Activated T-cell treated with anti-CD3 and anti-CD28 coated beads for 48 hours (primary cell): ENCODE data around the gene CDON.
A peak's percentile ranks its signal among the peaks of the same experiment; 100 is the strongest.

Source experiments
- DNase-seq: peaks from one replicate; pipeline ENCODE4 v3.0.0-alpha.2; 2020; ENCODE audit warnings: low read depth

CDON gene, protein sequence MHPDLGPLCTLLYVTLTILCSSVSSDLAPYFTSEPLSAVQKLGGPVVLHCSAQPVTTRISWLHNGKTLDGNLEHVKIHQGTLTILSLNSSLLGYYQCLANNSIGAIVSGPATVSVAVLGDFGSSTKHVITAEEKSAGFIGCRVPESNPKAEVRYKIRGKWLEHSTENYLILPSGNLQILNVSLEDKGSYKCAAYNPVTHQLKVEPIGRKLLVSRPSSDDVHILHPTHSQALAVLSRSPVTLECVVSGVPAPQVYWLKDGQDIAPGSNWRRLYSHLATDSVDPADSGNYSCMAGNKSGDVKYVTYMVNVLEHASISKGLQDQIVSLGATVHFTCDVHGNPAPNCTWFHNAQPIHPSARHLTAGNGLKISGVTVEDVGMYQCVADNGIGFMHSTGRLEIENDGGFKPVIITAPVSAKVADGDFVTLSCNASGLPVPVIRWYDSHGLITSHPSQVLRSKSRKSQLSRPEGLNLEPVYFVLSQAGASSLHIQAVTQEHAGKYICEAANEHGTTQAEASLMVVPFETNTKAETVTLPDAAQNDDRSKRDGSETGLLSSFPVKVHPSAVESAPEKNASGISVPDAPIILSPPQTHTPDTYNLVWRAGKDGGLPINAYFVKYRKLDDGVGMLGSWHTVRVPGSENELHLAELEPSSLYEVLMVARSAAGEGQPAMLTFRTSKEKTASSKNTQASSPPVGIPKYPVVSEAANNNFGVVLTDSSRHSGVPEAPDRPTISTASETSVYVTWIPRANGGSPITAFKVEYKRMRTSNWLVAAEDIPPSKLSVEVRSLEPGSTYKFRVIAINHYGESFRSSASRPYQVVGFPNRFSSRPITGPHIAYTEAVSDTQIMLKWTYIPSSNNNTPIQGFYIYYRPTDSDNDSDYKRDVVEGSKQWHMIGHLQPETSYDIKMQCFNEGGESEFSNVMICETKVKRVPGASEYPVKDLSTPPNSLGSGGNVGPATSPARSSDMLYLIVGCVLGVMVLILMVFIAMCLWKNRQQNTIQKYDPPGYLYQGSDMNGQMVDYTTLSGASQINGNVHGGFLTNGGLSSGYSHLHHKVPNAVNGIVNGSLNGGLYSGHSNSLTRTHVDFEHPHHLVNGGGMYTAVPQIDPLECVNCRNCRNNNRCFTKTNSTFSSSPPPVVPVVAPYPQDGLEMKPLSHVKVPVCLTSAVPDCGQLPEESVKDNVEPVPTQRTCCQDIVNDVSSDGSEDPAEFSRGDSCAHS (N-terminal part only)

DNA sequence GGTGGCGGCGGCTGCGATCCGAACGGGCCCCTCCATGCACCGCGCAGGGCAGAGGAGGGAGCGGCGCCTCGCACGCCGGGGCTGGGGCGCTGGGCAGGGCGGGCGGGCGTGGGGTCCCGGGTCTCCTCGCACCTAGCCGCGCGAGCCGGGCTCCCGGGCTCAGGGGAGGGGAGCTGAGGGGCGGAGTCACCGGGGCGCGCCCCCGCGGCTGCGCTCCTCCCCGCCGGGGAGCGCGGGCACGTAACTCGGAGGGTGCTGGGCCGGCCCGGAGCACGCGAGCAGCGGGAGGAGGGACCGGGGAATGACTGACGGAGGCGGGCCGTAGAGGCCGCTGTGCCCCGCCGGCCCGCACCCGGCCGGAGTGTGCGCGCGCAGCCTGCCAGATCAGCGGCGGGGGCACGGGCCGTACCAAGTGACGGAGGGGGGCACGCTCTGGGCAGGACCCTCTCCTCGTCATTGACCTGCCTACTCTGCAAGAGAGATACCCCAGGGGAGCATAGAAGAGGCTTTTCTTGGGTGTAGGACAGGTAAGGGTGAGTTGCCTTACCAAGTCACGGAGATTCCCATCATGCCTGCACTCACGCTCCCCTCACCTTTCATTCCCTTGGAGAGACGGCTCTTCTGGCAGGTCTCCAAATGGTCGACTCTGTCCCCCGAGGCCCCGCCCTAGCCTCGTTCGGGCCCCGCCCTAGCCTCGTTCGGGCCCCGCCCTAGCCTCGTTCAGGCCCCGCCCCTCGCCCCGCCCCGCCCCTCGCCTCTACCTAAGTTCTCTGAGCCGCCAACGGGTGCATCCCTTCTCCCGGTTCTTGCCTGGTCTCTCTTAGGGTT is at the start of gene CDON:
CDON (minus strand) TSS at position 188 of the 828 bp plus-strand sequence. CDS start 39,390 bp downstream, outside the sequence.
- DNase-seq: peak; percentile 90

DNA sequence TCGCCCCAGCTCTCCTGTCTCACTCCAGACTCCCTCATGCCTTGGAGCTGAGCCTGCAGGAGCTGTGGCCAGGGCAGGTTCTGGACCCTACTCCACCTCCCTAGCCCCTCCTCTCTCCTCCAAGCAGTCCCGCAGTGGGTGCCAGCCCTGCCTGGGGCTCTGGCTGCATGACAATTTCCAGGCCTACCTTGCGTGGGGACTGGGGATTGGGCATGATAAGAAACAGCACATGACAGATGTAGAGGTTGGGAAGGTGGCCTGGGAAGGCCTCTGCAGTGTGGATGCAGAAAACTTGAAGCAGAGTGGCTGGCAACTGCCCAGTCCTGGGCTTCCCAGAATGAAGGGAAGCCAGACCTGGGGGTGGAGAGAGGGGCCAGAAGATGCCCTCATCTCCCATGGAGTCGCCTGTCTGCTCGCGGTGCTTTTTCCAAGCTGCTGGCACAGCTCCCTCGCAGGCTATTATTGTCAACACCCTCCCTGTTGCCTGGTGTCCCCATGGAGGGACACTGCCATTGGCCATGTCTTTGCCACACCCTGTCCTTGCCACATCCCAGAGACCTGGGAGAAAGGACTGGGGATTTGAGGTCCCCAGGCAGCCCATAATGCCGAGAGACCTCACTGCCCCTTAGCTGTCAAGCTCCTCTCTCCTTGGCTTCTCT is 48.9 kb upstream of the CDON start:
- DNase-seq: no peak

DNA sequence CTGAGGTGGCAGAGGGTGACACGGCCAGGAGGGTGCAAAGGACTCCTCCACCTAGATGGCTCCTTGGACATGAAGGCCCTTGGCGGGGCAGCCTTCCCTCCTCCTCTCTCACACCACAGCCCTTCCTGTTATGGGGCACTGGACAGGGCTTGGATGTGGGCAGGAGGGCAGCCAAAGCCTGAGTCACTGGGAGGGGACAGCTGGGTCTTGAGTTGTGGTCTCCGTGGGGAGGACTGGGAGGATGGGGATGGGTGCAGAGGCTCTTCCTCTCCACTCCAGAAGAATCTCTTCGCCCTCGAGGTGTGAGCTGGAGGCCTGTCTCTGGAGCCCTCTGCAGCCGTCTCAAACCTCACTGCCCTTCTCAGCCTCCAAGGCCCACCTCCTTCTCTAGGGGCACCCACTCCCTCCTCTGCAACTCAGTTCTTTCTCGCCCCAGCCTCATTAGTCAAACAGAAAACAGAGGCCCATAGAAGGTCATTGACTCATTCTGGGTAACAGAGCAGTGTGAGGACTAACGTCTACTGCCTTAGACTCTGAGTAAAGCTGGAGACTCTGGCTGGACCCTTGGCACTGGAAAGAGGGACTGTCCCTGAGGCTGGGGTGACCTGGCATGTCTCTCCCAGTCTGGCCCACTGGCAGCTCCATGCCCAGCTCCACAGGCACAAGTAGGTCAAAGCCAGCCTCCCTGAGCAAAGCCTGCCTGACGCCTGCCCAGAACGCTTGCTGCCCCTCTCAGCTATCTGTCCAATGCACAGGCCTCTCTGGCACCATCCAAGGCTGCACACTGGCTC is 47.5 kb upstream of the CDON start:
- DNase-seq: no peak

DNA sequence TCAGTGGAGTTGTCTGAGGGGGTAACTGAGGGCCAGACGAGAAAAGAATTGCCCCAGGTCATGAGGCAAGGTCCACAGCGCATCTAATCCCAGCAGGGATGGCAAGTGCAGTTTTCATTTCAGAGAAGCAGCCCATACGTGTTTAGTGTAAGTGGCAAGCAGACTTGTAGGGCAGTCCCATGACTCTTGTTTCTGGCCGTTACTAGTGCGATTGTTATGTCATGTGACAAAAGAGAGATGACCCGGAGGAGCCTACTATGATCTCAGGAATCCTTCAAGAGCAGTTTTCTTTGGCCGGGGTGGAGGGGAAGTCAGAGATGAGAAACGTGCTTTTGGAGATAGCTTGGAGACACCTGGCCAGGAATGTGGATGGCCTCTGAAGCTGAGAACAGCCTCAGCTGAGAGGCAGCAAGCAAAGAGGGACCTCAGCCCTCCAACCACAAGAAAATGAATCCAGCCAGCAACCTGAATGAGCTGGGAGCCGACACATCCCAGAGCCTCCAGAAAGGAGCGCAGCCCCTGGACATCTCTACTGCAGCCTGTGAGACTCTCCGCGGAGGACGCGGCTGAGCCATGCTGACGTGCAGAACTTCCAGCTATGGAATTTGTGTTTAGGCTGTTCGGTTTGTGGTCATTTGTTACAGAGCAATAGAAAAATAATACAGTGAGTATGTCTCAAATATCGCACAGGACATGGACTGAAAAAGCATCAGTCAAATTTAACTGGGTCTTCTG is 44.1 kb upstream of the CDON start:
- DNase-seq: no peak

DNA sequence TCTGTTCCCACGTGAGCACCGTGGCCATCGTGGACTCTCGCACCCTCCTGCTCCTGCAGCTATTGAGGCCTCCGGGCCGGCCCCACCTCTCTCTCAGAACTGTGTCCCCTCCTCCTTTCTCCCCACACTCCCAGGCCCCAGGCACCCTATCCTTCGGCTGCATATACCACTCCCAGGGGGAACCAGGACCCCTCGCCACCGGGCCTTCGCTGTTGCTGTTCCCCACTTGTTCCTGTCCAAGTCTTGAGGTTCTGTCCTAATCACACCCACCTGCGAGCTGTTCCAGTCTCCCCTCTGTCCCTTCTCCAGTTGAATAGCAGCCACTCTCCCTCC is 43.0 kb upstream of the CDON start:
- no peak for DNase-seq

DNA sequence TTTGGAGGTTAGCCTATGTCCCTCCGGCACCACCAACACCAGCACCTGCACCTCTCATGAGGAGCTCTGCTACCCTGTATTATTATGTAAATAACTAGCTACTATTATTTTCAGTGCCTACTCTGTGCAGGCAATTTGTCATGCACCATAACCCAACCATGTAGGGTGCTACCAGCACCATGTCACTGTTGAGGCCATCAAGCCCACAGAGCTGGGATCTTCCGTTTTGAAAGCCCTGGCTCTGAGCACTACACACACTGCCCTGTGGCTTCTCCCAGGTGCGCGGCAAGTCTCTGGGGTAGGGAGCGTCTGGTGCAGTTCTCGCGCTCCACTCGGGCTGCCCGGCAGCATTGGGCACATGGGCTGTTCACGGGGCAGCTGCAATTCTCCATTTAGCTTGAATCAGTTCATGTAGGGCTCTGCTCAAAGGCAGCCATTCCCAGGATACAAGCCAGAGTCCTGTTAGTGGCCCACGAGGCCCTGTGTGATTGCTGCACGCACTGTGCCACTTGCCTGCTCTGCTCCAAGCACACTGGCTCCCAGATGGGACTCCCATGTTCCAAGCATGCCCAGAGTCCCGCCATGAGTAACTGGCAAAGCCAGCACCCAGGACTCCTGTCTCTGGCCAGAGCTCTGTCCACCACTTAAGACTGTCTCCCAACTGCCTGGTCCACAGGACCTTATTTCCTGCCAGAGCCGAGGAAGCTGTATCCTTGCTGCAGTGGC is 42.5 kb upstream of the CDON start:
- no peak for DNase-seq

DNA sequence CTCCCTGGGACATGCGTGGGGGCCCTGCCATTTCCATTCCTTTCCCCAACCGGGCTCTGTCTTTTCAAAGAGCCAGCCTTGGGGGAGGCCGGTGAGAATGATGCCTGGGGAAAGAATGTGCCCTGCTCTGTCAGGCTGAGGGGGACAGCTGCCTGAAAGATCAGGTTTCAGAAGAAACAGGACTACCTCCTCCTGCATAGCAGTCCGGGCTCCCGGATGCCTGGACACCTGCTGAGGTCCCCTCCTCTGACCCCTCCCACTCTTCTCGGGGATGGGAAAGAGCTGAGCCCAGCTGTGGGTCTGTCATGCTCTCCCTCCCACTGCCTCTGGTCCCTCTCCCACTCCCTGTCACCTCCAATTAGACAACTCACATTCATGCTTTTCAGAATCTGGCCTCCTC is 41.8 kb upstream of the CDON start:
- DNase-seq: no peak

DNA sequence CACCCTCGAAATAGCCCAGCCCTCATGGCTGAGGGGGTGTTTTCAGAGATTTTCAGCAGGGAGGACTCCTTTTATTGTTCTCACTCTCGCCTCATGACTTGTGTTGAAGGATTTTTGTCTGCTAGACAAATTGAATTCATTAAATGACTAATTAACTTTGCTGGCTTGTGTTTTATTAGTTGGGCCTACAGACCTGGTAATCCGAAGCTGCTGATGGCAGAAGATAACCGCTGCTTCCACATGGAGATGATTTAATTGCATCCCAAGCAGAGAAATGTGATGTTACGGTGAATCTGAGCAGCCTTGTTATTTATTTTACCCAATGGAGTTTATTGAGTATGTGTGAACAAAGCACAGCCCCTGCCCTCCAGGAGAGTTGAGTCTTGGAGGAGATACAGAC is 40.5 kb upstream of the CDON start:
- DNase-seq: no peak

DNA sequence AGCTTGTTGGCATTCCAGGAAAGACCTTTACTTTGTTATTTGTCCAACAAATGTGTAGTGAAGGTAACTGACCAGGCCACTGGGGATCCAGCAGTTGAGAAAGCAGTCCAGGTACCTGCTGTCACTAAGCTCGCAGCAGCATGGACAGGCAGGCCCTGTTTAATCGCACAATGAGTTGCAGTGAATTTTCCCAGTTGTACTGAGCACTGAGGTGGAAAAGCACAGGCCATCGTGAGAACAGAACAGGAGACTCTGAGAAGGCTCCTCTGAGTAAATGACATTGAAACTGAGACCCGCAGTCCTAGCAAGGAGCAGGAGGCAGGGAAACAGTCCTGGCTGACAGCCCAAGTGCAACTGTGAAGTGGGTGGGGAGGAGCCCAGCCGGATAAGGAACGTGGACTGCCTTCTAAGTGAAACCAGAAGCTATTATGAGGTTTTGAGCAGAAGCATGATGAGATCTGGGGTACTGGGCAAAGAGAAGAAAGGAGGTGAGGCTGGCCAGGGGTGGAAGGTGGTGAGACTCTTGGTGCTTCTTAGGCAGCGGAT is 39.8 kb upstream of the CDON start:
- no peak for DNase-seq

DNA sequence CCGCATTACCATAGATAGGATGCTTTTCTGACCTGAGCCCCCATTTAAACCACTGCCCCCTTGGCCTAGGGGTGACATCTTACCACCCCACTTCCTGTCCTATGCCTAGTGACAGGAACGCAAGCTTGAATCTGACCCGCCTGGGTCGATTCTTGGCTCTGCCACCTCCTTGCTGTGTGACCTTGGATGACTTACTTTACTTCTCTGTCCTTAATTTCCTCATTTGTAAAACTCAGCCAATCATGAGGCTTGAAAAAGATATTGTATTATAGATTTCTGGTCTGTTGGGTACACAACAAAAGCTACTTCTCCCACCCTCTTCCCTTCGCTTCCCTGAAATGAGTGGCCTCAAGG is 39.2 kb upstream of the CDON start:
- no peak for DNase-seq

DNA sequence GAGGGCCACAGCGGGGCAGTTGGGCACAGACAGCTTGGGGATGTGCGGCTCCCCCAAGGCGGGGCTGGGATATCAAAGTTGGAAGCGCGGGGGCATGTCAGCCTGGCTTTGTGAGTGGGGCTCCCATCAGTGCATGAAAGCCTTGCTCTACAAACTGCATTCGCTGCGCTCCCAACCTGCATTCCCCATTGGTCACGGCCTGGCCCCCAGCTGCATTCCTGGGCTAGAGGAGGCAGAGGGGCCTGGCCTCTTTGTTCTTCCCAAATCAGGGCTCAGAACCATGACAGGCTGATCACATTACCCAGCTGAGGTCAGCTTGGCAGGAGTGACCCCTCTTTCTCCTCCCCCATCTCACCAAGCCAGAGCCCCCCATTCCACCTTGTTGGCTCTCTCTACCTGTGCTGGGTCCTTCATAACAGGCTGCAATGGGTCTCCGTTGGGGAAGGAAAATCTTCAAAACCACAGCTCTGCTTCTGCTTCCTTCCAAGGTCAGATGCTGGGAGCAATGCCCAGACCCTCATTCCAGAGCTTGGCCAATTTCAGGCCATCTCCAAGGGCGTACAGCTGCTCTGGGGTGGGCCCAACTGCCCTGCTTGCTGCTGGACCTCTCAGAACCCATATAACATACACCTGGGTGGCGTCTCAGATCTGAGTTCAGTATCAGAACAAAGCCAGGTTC is 38.7 kb upstream of the CDON start:
- DNase-seq: no peak

DNA sequence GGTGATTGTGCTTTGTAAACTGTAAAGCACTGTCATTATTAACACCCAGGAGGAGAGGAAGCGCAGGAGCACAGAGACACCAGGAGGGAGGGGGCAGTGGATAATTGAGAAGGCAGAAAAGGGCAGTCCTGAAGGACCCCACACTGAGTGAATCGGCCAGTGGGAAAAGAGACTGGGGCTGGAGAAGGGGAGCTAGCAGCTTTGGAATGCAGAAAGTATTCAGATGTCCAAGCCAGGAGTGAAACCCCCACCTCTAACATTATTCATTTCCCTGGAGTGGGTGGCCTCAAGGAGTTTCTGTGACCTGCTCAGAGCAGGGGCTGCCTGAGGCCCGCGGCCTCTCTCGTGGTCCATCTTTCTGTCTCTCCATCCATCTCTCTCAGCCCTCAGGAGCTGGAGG is 38.0 kb upstream of the CDON start:
- DNase-seq: no peak

DNA sequence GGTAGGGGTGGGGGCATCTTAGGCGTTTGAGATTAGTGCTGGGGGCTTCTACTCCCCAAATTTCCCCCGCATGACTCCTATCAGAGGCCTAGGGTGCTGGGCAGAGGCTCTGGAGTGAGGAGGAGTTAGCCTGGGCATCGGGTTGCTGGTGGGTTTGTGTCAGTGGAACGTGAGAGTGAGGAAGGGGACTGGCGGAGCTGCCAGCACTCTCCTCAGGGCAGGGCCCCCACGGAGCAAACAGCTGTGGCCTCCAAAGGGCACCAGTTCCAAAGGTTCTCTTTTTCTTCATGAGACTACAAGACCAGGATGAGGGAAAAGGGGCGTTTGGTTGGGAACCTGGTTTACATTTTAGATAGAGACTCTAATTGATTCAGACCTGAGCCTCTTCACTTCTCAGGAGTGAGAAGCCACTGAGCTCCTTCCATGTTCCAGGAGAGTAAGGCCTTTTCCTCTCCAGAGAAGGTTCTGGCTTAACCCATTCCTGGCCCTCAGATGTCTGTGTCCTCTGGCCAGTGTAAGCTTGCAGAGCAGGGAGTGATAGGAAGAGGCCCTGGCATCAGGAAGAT is 35.6 kb upstream of the CDON start:
- no peak for DNase-seq

DNA sequence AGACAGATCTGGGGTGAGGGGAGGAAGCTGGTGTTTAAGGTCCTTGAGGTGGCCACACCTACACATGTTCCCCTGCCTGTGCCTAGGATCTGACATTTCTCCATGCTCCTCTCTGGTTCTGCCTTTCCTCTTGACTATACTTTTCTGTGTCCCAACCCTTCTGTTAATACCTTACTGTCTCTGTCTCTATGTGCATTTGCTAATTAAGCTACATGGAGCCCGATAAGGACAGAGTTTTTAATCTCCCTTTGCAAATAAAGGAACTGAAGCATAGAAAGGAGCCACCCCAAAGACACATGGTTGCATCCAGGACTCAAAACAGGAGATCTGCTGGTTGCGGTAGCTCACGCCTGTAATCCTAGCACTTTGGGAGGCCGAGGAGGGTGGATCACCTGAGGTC is 33.1 kb upstream of the CDON start:
- DNase-seq: no peak

DNA sequence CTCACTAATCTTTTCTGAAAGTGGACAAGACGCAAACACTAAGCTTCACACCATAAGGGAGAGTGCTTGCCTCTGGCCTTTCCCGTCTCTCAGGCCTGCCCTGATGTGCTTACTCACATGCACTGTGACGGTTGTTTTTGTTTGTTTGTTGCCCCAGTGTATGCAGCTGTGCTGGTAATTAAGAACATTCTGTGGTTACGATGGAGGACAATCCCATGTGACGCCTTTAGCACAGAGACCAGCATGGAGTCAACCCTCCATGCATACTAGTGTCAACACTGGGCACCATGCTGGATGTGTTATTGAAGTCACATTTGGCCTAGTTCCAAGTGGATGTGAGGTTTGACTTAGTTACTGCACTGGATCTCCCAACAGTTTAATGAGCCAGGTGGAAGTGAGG is 27.8 kb upstream of the CDON start:
- DNase-seq: no peak

DNA sequence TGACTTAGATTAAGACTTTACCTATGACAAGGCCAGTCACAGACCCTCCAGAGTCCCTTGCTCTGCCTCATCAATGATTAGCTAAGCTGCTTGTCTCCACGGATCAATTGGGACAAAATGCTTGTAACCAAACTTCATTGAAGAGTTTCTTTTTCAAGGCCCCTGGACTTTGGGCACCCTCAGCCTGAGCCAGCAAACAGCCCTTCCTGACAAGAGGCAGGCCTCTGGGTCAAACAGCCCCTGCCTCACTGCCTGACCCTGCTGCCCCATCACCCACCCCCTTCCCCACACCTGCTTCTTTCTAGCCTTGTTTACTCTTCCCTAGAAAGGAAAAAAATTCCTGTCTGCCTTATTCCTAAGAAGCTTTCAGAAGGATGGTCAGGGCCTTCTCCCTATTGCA is 26.3 kb upstream of the CDON start:
- DNase-seq: no peak

DNA sequence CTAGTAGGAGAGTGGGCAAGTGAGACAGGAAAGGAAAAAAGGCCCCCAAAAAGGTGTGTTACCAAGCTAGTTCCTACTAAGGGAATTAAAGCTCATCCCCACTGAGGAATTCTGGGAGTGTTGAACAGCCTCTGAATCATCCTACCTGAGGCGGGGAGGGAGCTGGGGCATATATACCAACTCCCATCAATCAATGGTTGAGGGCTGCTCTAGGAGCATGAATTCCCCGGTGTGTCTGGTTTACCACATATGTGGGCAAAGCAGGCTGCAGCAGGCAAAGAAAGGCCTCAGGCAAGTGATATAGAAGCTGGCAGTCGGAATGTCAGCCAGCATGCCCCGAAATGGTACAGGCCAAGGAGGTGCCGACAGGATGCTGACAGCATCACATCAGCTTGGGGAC is 23.6 kb upstream of the CDON start:
- no peak for DNase-seq

DNA sequence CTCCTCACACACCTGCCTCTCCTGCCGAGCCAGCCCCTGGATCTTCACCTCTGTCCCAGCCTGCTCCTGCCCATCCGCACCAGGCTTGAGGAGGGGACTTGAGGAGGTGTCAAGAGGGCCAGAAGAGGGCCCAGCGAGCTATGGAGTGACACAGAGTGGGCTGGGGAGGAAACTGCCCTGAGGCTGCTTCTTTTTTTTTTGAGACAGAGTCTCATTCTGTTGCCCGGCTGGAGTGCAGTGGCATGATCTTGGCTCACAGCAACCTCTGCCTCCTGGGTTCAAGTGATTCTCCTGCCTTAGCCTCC is 21.9 kb upstream of the CDON start:
- no peak for DNase-seq
